Choroid plexus epithelial cell (primary cell): ENCODE data around the gene ERVV-1.
"Not testable (repeated sequence)": the region's sequence is repeated elsewhere in the genome, so short reads cannot be mapped to it uniquely, and the experiment has no call there.

ENCODE experiments used
- DNase-seq: peaks from one replicate; pipeline ENCODE4 v3.0.0-alpha.2; 2010; ENCODE audit warnings: low read depth
- H3K4me3 ChIP-seq: 2 replicates; pipeline ENCODE4 v1.5.1; 2011; ENCODE audit warnings: low read depth, mild to moderate bottlenecking, control low read depth, low read length, moderate library complexity
- CTCF ChIP-seq: conservative IDR thresholded peaks from 2 replicates; pipeline ENCODE4 v1.5.1; 2011; ENCODE audit warnings: low read depth, mild to moderate bottlenecking, control low read depth, inconsistent platforms, low read length, moderate library complexity

The ERVV-1 gene

DNA sequence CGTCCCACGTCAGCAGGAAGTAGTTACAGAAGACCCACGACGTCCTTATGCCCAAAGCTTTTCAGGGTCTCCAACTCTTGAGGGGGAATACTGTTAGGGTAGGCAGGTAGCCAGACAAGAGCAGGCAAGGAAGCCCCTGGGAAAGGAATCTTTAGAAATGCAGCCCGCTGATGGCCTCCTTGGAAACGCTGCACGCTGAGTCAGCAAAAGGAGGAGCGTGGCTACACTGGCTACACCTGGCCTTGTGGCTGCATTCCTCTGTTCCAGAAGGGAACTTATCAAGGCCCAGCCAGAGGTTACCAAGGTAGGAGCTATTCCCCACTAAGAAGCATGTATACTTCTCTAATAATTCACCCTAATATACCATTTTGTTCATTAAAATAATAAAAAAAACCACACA is 2.0 kb downstream of the ERVV-1 start:
- no peak for TF ChIP-seq CTCF
- no peak for DNase-seq
- no peak overlapping the region for H3K4me3 ChIP-seq

DNA sequence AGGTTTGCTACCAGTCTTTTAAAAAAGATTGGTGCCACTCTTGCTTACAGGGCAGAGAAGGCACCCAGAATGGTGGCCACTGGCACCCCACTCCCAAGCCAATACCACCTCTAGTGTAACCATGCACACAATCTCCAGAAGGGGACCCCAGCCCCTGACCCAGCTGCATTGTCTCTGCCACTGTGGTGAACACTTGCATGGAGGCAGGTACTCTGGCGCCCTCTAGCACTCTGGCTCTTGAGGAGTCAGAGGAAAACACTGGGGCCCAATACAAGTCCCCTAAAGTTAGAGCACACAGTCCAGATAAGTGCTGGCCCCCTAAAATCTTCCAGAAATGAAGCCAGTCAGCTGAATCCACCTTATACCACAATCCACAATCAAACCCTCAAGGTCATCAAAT is 6.0 kb downstream of the ERVV-1 start:
- no peak overlapping the region for H3K4me3 ChIP-seq
- DNase-seq: peak; percentile 36
- peak; percentile 48 for TF ChIP-seq CTCF

DNA sequence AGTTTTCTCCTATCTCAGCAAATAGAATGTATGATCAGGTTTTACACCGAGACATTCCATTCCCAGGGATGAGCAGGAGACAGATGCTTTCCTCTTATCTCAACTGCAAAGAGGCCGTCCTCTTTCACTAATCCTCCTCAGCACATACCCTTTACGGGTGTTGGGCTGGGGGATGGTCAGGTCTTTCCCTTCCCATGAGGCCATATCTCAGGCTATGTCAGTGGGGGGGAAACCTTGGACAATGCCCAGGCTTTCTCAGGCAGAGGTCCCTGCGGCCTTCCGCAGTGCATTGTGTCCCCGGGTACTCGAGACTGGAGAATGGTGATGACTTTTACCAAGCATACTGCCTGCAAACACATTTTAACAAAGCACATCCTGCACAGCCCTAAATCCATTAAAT is 14.6 kb downstream of the ERVV-1 start:
- DNase-seq, H3K4me3 ChIP-seq: not testable (repeated sequence)

DNA sequence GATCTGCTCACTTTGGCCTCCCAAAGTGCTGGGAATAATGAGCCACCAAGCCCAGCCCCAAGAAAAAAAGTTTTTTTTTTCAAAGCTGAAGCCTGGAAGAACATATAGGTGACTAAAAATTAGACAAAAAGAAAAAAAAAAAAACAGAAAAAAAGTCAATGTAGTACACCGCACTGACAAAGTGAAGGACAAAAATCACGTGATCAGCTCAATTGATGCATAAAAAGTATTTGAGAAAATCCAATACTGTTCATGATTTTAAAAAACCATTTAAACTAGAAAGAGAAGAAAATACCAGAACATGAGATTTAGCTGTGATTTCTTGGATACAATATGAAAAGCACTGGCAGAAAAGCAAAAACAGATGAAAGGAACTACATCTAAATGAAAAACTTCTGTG is 20.3 kb downstream of the ERVV-1 start:
- H3K4me3 ChIP-seq: no peak overlapping the region
- no peak for DNase-seq
- no peak for TF ChIP-seq CTCF

DNA sequence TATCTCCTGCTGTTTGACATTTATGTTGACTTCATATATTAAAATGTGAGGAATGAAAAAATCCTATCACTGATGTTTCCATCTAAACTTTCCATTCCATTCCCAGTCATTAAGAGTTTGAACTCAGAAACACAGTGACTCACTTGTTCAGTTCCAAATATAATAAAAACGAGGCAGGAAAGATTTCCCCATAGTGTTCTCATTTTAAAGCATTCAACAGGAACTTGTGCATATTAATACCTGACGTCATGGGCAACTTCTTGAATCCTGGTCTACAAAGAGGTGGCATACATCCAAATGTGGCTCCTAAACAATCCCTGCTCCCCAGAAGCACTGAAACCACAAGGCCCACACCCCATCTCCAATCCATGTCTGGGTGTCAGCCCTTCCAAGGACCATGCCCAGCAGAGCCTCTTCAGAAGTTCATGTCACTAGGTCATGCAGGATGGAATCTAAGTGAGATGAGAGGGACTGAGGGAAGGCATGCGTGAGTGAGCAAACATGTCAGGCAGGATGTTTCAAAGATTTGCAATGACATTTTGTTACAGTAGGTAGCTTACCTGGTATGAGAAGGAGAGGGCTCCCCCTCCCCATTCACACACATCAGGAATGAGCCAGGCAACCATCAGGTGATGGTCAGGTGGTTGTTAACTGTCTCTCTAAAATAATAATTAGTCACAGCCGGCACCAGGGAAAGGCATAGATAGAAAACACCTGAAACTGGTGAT is 21.4 kb downstream of the ERVV-1 start:
- no peak overlapping the region for H3K4me3 ChIP-seq
- TF ChIP-seq CTCF: no peak
- no peak for DNase-seq

GRCh38 chr19:53037101-53038097 is 23.7 kb downstream of the ERVV-1 start:
- DNase-seq: peak; percentile 82
- peak overlapping the region; percentile 69 for H3K4me3 ChIP-seq
- no peak for TF ChIP-seq CTCF

DNA sequence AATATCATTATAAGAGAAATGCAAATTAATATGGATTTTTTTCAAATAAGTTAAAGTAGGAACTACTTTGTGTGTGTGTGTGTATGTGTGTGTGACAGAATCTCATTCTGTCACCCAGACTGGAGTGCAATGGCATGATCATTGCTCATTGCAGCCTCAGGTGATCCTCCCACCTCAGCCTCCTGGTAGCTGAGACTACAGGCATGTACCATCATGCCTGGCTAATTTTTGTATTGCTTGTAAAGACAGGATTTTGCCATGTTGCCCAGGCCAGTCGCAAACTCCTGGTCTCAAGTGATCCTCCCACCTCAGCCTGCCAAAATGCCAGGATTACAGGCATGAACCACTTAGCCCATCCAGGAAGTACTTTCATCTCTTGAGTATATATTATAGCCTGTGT is 27.6 kb downstream of the ERVV-1 start:
- no peak for DNase-seq
- TF ChIP-seq CTCF: no peak

More for the DNA sequence above, 27.6 kb downstream of the ERVV-1 start:
- no peak overlapping the region for H3K4me3 ChIP-seq
